HepG2 (cell line): ENCODE measurements around the gene CASP6. TPM values are rescaled to one million over a fixed set of nuclear protein-coding genes. Genes with fewer than 3 reads are reported as not detected.

Source experiments
- ARNT2 ChIP-seq: sonication (generic); formaldehyde crosslinking; IDR thresholded peaks from 2 replicates; pipeline ENCODE4 v1.8.0; 2022; ENCODE audit warnings: mild to moderate bottlenecking, low read depth, missing genetic modification reagents, moderate library complexity
- CREB1 ChIP-seq, 2 experiments: fragments of 450-650 bp in 1 of 2; IDR thresholded peaks; 2 replicates each; pipeline ENCODE4 v1.6.1; 2016 to 2017; ENCODE audit warnings: control low read depth in 1 of 2, mild to moderate bottlenecking in 1 of 2, missing compliant biosample characterization in 1 of 2, missing genetic modification characterization in 1 of 2
- HHEX ChIP-seq: IDR thresholded peaks from 2 replicates; pipeline ENCODE4 v1.6.1; 2016; ENCODE audit warnings: control low read depth
- KDM5A ChIP-seq: fragments of 200-600 bp; sonication (generic); IDR thresholded peaks from 2 replicates; pipeline ENCODE4 v1.7.0; 2018; ENCODE audit warnings: antibody characterized with exemption, mild to moderate bottlenecking, low read length, borderline replicate concordance
- MED8 ChIP-seq: sonication (generic); formaldehyde crosslinking; IDR thresholded peaks from 2 replicates; pipeline ENCODE4 v1.8.1; 2023; ENCODE audit warnings: mild to moderate bottlenecking, missing genetic modification reagents; ENCODE audit not compliant: insufficient replicate concordance
- SOX13 ChIP-seq, 3 experiments: fragments of 450-650 bp in 1 of 3; sonication (generic) in 1 of 3; formaldehyde crosslinking in 1 of 3; IDR thresholded peaks in 2 of 3; conservative IDR thresholded peaks in 1 of 3; 2 replicates each; pipeline versions ENCODE4 v1.5.0 to v1.6.1; 2016 to 2020; ENCODE audit warnings: antibody characterized with exemption in 1 of 3, mild to moderate bottlenecking in 1 of 3, missing compliant biosample characterization in 1 of 3, missing genetic modification reagents in 1 of 3, moderate library complexity in 1 of 3
- TARDBP ChIP-seq: sonication (generic); formaldehyde crosslinking; IDR thresholded peaks from 2 replicates; pipeline ENCODE4 v1.8.0; 2022; ENCODE audit warnings: mild to moderate bottlenecking, missing genetic modification reagents
- THYN1 ChIP-seq: sonication (generic); formaldehyde crosslinking; IDR thresholded peaks from 2 replicates; pipeline ENCODE4 v1.8.1; 2023; ENCODE audit warnings: low read depth, mild to moderate bottlenecking, moderate library complexity, missing genetic modification reagents, borderline replicate concordance
- ZBTB1 ChIP-seq: sonication (generic); formaldehyde crosslinking; IDR thresholded peaks from 2 replicates; pipeline ENCODE4 v1.4.0; 2020; ENCODE audit warnings: missing genetic modification reagents, borderline replicate concordance
- ZMYM4 ChIP-seq: sonication (generic); formaldehyde crosslinking; IDR thresholded peaks from 2 replicates; pipeline ENCODE4 v1.8.1; 2023; ENCODE audit warnings: mild to moderate bottlenecking, missing genetic modification reagents
- ZNF143 ChIP-seq: sonication (generic); formaldehyde crosslinking; IDR thresholded peaks from 2 replicates; pipeline ENCODE4 v1.4.0; 2020; ENCODE audit warnings: missing genetic modification reagents
- ZNF235 ChIP-seq: sonication (generic); formaldehyde crosslinking; IDR thresholded peaks from 2 replicates; pipeline ENCODE4 v1.8.1; 2023; ENCODE audit warnings: mild to moderate bottlenecking, missing genetic modification reagents, borderline replicate concordance
- ZNF354B ChIP-seq: sonication (generic); formaldehyde crosslinking; IDR thresholded peaks from 2 replicates; pipeline ENCODE4 v1.8.0; 2022; ENCODE audit warnings: mild to moderate bottlenecking, missing genetic modification reagents
- ZNF792 ChIP-seq: IDR thresholded peaks from 2 replicates; pipeline ENCODE4 v1.6.1; 2016
- polyA plus RNA-seq, 8 experiments: library from polyadenylated mRNA; depleted of rRNA in 3 of 8; stranded (reverse) in 7 of 8; unstranded in 1 of 8; fragments of >200 nt; fragmentation: Illumina TruSeq in 4 of 8; extraction: Trizol in 4 of 8; gene quantifications; 2 replicates each; pipeline versions ENCODE4 v1.2.1 to v1.2.3, GENCODE V29; 2011 to 2016; ENCODE audit warnings: low read depth in 4 of 8, missing spikeins in 1 of 8, mixed read lengths in 1 of 8; ENCODE audit not compliant: insufficient read depth in 1 of 8
- total RNA-seq, 5 experiments: library from RNA; depleted of rRNA; stranded (reverse); fragments of >200 nt; fragmentation: Illumina TruSeq; extraction: Trizol; gene quantifications; 2 replicates each; pipeline ENCODE4 v1.2.3, GENCODE V29; 2016; ENCODE audit warnings: low read depth in 1 of 5
- TF ChIP-seq, protein P1 (sequence below): sonication (generic); formaldehyde crosslinking; IDR thresholded peaks from 2 replicates; pipeline ENCODE4 v1.8.0; 2022; ENCODE audit warnings: mild to moderate bottlenecking, missing genetic modification reagents
- TF ChIP-seq, protein P2 (sequence below): sonication (generic); formaldehyde crosslinking; IDR thresholded peaks from 2 replicates; pipeline ENCODE4 v1.8.1; 2022; ENCODE audit warnings: low read depth, mild to moderate bottlenecking, missing genetic modification reagents
- TF ChIP-seq, protein P3 (sequence below): sonication (generic); formaldehyde crosslinking; IDR thresholded peaks from 2 replicates; pipeline ENCODE4 v1.5.0; 2020; ENCODE audit warnings: missing genetic modification reagents
- TF ChIP-seq, protein P4 (sequence below): sonication (generic); formaldehyde crosslinking; conservative IDR thresholded peaks from 2 replicates; pipeline ENCODE4 v1.8.1; 2023; ENCODE audit warnings: missing genetic modification reagents
- TF ChIP-seq, protein P5 (sequence below): sonication (generic); formaldehyde crosslinking; IDR thresholded peaks from 2 replicates; pipeline ENCODE4 v1.8.1; 2023; ENCODE audit warnings: mild to moderate bottlenecking, missing genetic modification reagents

Gene CASP6
- total and polyA plus RNA-seq, 2 of the 13 experiments (the other 11 are each of a cell fraction or from before 2014, with no cell fraction given) = 19.7 to 34.6 TPM

DNA sequence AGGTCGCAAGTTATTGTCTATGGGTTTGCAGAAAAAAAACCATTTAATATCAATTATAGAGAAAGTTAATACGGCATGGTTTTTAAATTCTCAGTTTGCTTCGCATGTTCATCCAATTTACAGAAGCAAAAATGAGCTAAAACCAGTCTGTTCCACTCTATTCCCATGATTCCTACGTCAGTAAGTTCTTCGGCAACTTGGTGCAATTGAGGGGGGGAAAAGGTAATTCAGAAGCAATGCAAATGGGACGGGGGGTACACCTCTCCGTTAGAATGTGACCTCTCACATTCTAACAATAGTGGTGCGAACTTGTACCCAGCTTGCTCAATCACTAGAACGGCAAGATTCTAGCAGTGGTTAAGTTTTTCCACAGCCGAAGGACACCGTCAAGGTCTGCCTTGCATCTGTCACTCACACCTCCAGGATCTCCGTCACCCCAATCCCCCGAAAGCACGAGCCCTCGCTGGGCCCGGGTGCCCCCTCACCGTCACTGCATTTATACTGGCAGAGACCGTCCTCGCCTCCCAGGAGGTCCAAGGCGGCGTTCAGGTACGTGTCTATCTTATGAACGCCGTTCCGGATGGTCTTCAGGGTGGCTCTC, 26.0 kb upstream of the CASP6 start (continued):
- TF ChIP-seq ZNF354B (CRISPR knock-in tag) (no peak), SOX13 (IDR thresholded peaks at IDR 0.05) (no peak), SOX13 (CRISPR knock-in tag; conservative IDR thresholded peaks at IDR 0.05 in 1 of 2, IDR thresholded peaks at IDR 0.05 in 1 of 2) (0 out of 4 replicates have a peak, but pooled peaks of 1 of the 2 experiments have one; percentile 4), MED8 (CRISPR knock-in tag) (peak; percentile 44), ZBTB1 (CRISPR knock-in tag) (no peak), ZNF143 (CRISPR knock-in tag) (0 out of 2 replicates have a peak, but pooled peaks have one; percentile 18), THYN1 (CRISPR knock-in tag) (0 out of 2 replicates have a peak, but pooled peaks have one; percentile 32), TARDBP (peak; percentile 51; the same call in 1 of the 2 replicates), ZNF792 (CRISPR knock-in tag) (0 out of 2 replicates have a peak, but pooled peaks have one; percentile 18), ZMYM4 (CRISPR knock-in tag) (peak; percentile 63; the same call in 1 of the 2 replicates), HHEX (CRISPR knock-in tag) (no peak), KDM5A (peak; percentile 41; the same call in 1 of the 2 replicates), CREB1 (IDR thresholded peaks at IDR 0.05) (no peak), CREB1 (CRISPR knock-in tag; IDR thresholded peaks at IDR 0.05) (0 out of 2 replicates have a peak, but pooled peaks have one; percentile 18), ZNF235 (0 out of 2 replicates have a peak, but pooled peaks have one; percentile 24), ARNT2 (CRISPR knock-in tag) (no peak)
- TF ChIP-seq, protein P1, sequence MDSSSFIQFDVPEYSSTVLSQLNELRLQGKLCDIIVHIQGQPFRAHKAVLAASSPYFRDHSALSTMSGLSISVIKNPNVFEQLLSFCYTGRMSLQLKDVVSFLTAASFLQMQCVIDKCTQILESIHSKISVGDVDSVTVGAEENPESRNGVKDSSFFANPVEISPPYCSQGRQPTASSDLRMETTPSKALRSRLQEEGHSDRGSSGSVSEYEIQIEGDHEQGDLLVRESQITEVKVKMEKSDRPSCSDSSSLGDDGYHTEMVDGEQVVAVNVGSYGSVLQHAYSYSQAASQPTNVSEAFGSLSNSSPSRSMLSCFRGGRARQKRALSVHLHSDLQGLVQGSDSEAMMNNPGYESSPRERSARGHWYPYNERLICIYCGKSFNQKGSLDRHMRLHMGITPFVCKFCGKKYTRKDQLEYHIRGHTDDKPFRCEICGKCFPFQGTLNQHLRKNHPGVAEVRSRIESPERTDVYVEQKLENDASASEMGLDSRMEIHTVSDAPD (CRISPR knock-in tag) = peak; percentile 43; the same call in 1 of the 2 replicates
- TF ChIP-seq, protein P2, sequence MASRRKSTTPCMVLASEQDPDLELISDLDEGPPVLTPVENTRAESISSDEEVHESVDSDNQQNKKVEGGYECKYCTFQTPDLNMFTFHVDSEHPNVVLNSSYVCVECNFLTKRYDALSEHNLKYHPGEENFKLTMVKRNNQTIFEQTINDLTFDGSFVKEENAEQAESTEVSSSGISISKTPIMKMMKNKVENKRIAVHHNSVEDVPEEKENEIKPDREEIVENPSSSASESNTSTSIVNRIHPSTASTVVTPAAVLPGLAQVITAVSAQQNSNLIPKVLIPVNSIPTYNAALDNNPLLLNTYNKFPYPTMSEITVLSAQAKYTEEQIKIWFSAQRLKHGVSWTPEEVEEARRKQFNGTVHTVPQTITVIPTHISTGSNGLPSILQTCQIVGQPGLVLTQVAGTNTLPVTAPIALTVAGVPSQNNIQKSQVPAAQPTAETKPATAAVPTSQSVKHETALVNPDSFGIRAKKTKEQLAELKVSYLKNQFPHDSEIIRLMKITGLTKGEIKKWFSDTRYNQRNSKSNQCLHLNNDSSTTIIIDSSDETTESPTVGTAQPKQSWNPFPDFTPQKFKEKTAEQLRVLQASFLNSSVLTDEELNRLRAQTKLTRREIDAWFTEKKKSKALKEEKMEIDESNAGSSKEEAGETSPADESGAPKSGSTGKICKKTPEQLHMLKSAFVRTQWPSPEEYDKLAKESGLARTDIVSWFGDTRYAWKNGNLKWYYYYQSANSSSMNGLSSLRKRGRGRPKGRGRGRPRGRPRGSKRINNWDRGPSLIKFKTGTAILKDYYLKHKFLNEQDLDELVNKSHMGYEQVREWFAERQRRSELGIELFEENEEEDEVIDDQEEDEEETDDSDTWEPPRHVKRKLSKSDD (CRISPR knock-in tag) = no peak
- TF ChIP-seq, protein P3, sequence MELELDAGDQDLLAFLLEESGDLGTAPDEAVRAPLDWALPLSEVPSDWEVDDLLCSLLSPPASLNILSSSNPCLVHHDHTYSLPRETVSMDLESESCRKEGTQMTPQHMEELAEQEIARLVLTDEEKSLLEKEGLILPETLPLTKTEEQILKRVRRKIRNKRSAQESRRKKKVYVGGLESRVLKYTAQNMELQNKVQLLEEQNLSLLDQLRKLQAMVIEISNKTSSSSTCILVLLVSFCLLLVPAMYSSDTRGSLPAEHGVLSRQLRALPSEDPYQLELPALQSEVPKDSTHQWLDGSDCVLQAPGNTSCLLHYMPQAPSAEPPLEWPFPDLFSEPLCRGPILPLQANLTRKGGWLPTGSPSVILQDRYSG (CRISPR knock-in tag) = 0 out of 2 replicates have a peak, but pooled peaks have one; percentile 35
- TF ChIP-seq, protein P4, sequence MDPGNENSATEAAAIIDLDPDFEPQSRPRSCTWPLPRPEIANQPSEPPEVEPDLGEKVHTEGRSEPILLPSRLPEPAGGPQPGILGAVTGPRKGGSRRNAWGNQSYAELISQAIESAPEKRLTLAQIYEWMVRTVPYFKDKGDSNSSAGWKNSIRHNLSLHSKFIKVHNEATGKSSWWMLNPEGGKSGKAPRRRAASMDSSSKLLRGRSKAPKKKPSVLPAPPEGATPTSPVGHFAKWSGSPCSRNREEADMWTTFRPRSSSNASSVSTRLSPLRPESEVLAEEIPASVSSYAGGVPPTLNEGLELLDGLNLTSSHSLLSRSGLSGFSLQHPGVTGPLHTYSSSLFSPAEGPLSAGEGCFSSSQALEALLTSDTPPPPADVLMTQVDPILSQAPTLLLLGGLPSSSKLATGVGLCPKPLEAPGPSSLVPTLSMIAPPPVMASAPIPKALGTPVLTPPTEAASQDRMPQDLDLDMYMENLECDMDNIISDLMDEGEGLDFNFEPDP (CRISPR knock-in tag) = no peak
- TF ChIP-seq, protein P5, sequence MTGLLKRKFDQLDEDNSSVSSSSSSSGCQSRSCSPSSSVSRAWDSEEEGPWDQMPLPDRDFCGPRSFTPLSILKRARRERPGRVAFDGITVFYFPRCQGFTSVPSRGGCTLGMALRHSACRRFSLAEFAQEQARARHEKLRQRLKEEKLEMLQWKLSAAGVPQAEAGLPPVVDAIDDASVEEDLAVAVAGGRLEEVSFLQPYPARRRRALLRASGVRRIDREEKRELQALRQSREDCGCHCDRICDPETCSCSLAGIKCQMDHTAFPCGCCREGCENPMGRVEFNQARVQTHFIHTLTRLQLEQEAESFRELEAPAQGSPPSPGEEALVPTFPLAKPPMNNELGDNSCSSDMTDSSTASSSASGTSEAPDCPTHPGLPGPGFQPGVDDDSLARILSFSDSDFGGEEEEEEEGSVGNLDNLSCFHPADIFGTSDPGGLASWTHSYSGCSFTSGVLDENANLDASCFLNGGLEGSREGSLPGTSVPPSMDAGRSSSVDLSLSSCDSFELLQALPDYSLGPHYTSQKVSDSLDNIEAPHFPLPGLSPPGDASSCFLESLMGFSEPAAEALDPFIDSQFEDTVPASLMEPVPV (CRISPR knock-in tag) = peak; percentile 61; the same call in 1 of the 2 replicates
